ENCODE data around the gene PIGX. TPM values are rescaled to one million over a fixed set of nuclear protein-coding genes. Genes with fewer than 3 reads are reported as not detected.

PIGX gene
- total and polyA plus RNA-seq, 2 of the 4 experiments (the other 2 are of a cell fraction): 9.4 to 14.5 TPM

DNA sequence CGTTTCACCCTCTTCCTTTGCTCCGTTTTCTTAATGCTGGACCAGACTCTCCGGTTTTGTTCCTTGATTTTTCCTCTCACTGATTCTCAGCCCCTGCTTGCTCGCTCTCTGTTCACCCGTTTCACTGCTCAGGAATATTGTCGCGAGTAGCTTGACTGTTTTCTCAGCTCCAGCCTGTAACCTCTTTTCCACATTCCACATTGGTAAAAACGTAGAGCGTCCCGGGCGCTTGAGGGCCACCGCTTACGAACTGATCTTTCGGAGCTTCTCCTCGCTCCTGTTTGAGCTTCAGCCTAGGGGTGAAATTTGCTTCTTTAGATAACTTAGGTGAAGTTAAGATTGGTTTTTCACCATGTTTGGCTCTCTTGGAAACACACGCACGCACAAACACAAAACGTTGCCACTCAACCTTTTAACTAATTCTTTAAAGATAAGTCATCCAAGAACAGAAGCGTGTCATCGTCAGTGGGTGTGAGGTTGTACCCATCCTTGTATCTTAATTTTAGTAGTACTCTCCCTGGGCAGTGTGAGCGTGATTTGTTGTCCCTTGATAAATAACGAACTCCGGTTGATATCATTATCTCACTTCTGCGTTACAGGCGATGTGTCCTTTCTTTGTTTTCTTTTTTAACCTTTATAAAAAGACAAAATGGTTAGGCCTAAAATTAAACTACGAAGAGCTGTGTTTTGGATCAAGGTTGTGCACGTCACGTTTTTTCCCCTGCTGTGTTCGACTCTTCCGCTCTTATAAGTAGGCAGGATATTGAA is 28.5 kb downstream of the PIGX start:
- in situ Hi-C loops (cut with MboI; ENCODE audit: low sequenced_read_pairs): no loop called here

More for the DNA sequence above, 28.5 kb downstream of the PIGX start:
- Histone ChIP-seq H3K4me1 (ENCODE audit: control insufficient read depth, insufficient read depth, low read length) (peaks cover 1% of the 10 kb centered on the region; the same call in 1 of the 2 replicates), H4K20me1 (ENCODE audit: insufficient read depth, low read length) (peaks cover 40% of the 10 kb centered on the region), H3K56ac (ENCODE audit: extremely low read depth, insufficient read depth, low read length) (peak overlapping the region; percentile 87), H3K14ac (replicated peaks; ENCODE audit: low read depth, low read length) (peak overlapping the region; percentile 95), H2BK20ac (ENCODE audit: low read depth, low read length) (no peak overlapping the region), H3K9ac (ENCODE audit: low read depth, low read length) (peak overlapping the region; percentile 97), H2AK5ac (ENCODE audit: low read depth, low read length) (peak overlapping the region; percentile 11; the same call in 1 of the 2 replicates), H4K5ac (ENCODE audit: low read depth, low read length) (peak overlapping the region; percentile 43), H3K23ac (ENCODE audit: low read depth, low read length) (peak overlapping the region; percentile 97), H2BK120ac (ENCODE audit: low read depth, low read length) (peak overlapping the region; percentile 31), H3K27me3 (ENCODE audit: control insufficient read depth, insufficient read depth, low read length) (no peaks in the 10 kb centered on the region), H3K4ac (ENCODE audit: low read depth, low read length) (peak overlapping the region; percentile 86), H2BK5ac (ENCODE audit: low read depth, low read length, poor library complexity, severe bottlenecking) (peak overlapping the region; percentile 78), H3K79me1 (ENCODE audit: low read depth in 1 of 2, low read length in 2 of 2) (peaks cover 0 to 20% of the 10 kb centered on the region in 2 experiments; a peak in 2 of 4 replicates), H3K27ac (ENCODE audit: insufficient read depth, low read length) (peak overlapping the region; percentile 91), H3K36me3 (ENCODE audit: control insufficient read depth, insufficient read depth, low read length) (no peaks in the 10 kb centered on the region), H3K4me2 (ENCODE audit: low read depth, low read length) (peak overlapping the region; percentile 93), H3K18ac (ENCODE audit: low read depth, low read length) (peak overlapping the region; percentile 94), H3K9me3 (ENCODE audit: control insufficient read depth, insufficient read depth, low read length) (no peaks in the 10 kb centered on the region), H3K9me1 (ENCODE audit: insufficient read depth, low read length) (no peaks in the 10 kb centered on the region), H4K91ac (ENCODE audit: insufficient read depth, low read depth, low read length) (peak overlapping the region; percentile 72), H2AFZ (replicated peaks; ENCODE audit: low read length, poor library complexity) (peak overlapping the region; percentile 83), H2BK15ac (ENCODE audit: low read depth, low read length) (no peak overlapping the region), H2AK9ac (replicated peaks; ENCODE audit: low read depth, low read length, poor library complexity) (peak overlapping the region; percentile 94), H3K4me3 (ENCODE audit: insufficient read depth, low read depth, low read length) (peak overlapping the region; percentile 86), H4K8ac (ENCODE audit: low read depth in 2 of 2, low read length in 2 of 2) (peak overlapping the region; percentile 50 to 76; a peak in 2 of 4 replicates)
- intact Hi-C loops (cut with micrococcal nuclease) (loop anchor here (5.0 kb wide), 3 partner anchors 37 to 202 kb away; partner anchors contain the start of gene NCBP2), dilution Hi-C loops (cut with HindIII; ENCODE audit: low sequenced_read_pairs, unreplicated experiment) (no loop called here)
- DNase-seq (peak; percentile 56), ATAC-seq (ENCODE audit: low read depth) (peak; percentile 4)
- TF ChIP-seq CHD1 (IDR thresholded peaks at IDR 0.05; ENCODE audit: low read depth, low read length) (no peak), BHLHE40 (IDR thresholded peaks at IDR 0.05; ENCODE audit: low read depth, low read length) (peak; percentile 34; the same call in 1 of the 2 replicates)
- 0% methylated on average over 4 of the region's 30 CpGs; no CpG with 5 or more reads in 1 of the 2 experiments for WGBS, 2 experiments (ENCODE audit: extremely low coverage in 2 of 2, insufficient read length in 1 of 2)
- TSS peak; percentile 63 for BruUV-seq (replicated peaks)
- POLR2A ChIA-PET (ENCODE audit: unreplicated experiment): no interaction called here
- CTCF ChIA-PET: no interaction called here
